ENCODE data around the gene BIRC2.

DNA sequence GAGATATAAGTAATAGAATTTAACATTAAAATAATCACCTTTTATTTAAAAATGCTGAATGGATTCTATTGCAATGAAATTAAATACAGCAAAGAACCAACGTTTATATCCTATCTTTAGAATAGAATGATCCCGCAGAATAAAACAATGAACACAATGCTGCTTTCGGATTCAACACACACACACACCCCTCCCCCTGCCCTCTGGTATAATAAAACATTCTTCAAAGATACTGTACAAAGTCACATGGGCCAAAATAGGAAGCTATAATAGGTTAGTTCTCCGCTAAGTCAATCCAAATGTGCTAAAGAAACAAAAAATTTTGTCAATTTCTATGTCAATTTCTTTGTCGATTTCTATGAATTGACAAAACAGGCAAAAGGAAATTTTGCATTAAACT lies 58.5 kb downstream of the BIRC2 start:
- TF ChIP-seq CTCF (conservative IDR thresholded peaks at IDR 0.05; ENCODE audit: low read depth in 2 of 2) = no peak
- no peak for TF ChIP-seq POLR2AphosphoS5 (IDR thresholded peaks at IDR 0.05; ENCODE audit: low read depth)
- TF ChIP-seq EZH2phosphoT487 (IDR thresholded peaks at IDR 0.05; ENCODE audit: unreplicated experiment) = no peak
- TF ChIP-seq, protein P1, sequence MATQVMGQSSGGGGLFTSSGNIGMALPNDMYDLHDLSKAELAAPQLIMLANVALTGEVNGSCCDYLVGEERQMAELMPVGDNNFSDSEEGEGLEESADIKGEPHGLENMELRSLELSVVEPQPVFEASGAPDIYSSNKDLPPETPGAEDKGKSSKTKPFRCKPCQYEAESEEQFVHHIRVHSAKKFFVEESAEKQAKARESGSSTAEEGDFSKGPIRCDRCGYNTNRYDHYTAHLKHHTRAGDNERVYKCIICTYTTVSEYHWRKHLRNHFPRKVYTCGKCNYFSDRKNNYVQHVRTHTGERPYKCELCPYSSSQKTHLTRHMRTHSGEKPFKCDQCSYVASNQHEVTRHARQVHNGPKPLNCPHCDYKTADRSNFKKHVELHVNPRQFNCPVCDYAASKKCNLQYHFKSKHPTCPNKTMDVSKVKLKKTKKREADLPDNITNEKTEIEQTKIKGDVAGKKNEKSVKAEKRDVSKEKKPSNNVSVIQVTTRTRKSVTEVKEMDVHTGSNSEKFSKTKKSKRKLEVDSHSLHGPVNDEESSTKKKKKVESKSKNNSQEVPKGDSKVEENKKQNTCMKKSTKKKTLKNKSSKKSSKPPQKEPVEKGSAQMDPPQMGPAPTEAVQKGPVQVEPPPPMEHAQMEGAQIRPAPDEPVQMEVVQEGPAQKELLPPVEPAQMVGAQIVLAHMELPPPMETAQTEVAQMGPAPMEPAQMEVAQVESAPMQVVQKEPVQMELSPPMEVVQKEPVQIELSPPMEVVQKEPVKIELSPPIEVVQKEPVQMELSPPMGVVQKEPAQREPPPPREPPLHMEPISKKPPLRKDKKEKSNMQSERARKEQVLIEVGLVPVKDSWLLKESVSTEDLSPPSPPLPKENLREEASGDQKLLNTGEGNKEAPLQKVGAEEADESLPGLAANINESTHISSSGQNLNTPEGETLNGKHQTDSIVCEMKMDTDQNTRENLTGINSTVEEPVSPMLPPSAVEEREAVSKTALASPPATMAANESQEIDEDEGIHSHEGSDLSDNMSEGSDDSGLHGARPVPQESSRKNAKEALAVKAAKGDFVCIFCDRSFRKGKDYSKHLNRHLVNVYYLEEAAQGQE (IDR thresholded peaks at IDR 0.05; ENCODE audit: unreplicated experiment) = no peak

Data from GM23338 (cell line).